Ishikawa (cell line): ENCODE measurements around the gene EHBP1L1.

Source experiments
- CEBPB ChIP-seq: IDR thresholded peaks from 2 replicates; pipeline ENCODE4 v1.6.1; 2012
- CREB1 ChIP-seq: IDR thresholded peaks from 2 replicates; pipeline ENCODE4 v1.6.1; 2012; ENCODE audit warnings: low read depth
- EGR1 ChIP-seq: IDR thresholded peaks from 2 replicates; pipeline ENCODE4 v1.6.1; 2012
- EP300 ChIP-seq: IDR thresholded peaks from 2 replicates; pipeline ENCODE4 v1.6.1; 2012; ENCODE audit warnings: borderline replicate concordance
- TAF1 ChIP-seq: IDR thresholded peaks from 2 replicates; pipeline ENCODE4 v1.6.1; 2012; ENCODE audit warnings: low read depth, mild to moderate bottlenecking
- TEAD4 ChIP-seq: IDR thresholded peaks from 2 replicates; pipeline ENCODE4 v1.6.1; 2012
- YY1 ChIP-seq: IDR thresholded peaks from 2 replicates; pipeline ENCODE4 v1.6.1; 2012; ENCODE audit warnings: low read depth
- TF ChIP-seq, protein P1 (sequence below): IDR thresholded peaks from 2 replicates; pipeline ENCODE4 v1.6.1; 2012
- TF ChIP-seq, protein P2 (sequence below): IDR thresholded peaks from 2 replicates; pipeline ENCODE4 v1.6.1; 2012; ENCODE audit warnings: low read depth, mild to moderate bottlenecking

DNA sequence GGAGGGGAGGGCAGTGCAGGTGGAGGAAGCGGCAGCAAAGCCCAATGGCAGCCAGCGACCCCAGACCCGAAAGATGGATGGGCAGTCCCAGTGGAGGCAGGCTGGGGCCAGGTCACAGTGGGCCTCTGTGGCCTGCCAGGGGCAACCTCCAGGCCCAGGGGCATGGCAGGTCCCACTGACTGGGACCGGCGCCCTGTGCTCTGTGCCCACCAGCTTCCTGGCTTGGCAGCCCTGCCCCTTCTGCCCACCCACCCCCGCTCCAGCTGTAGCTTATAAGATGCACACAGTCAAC, 24.0 kb downstream of the EHBP1L1 start:
- TF ChIP-seq, protein P1, sequence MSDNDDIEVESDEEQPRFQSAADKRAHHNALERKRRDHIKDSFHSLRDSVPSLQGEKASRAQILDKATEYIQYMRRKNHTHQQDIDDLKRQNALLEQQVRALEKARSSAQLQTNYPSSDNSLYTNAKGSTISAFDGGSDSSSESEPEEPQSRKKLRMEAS, result no peak
- TF ChIP-seq CEBPB (no peak), TEAD4 (no peak), CREB1 (no peak), TAF1 (no peak), EGR1 (no peak), YY1 (no peak), EP300 (no peak)
- TF ChIP-seq, protein P2, sequence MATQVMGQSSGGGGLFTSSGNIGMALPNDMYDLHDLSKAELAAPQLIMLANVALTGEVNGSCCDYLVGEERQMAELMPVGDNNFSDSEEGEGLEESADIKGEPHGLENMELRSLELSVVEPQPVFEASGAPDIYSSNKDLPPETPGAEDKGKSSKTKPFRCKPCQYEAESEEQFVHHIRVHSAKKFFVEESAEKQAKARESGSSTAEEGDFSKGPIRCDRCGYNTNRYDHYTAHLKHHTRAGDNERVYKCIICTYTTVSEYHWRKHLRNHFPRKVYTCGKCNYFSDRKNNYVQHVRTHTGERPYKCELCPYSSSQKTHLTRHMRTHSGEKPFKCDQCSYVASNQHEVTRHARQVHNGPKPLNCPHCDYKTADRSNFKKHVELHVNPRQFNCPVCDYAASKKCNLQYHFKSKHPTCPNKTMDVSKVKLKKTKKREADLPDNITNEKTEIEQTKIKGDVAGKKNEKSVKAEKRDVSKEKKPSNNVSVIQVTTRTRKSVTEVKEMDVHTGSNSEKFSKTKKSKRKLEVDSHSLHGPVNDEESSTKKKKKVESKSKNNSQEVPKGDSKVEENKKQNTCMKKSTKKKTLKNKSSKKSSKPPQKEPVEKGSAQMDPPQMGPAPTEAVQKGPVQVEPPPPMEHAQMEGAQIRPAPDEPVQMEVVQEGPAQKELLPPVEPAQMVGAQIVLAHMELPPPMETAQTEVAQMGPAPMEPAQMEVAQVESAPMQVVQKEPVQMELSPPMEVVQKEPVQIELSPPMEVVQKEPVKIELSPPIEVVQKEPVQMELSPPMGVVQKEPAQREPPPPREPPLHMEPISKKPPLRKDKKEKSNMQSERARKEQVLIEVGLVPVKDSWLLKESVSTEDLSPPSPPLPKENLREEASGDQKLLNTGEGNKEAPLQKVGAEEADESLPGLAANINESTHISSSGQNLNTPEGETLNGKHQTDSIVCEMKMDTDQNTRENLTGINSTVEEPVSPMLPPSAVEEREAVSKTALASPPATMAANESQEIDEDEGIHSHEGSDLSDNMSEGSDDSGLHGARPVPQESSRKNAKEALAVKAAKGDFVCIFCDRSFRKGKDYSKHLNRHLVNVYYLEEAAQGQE, result no peak
